ENCODE measurements around the gene TCF7L1. TPM values are rescaled to one million over a fixed set of nuclear protein-coding genes. Genes with fewer than 3 reads are reported as not detected.

TCF7L1 gene
- total and polyA plus RNA-seq, 9 of the 15 experiments (the other 6 are each of a cell fraction or from before 2014, with no cell fraction given), result 0.03 to 0.11 (median 0.07) TPM; not detected in 5

DNA sequence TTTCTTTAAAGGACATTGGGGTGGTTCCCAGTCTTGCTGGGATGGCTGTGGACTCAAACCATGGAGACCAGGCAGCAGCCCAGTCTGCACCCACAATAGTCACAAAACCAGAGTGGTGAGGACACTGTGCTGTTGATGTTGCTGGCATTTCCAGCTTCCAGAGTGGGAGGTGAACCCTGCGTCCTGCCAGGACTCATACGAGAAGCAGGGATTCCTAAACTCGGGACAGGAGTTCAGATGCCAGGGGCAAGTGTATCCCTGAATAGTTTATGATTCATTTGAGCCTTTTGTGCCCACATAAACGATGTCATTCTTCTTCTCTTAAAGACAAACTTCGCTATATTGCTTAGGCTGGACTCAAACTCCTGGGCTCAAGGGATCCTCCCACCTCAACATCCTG is 62.8 kb downstream of the TCF7L1 start:
- DNase-seq (ENCODE audit: extremely low read depth in 1 of 4, low spot score in 3 of 4) (no peak), ATAC-seq (no peak), FAIRE-seq (no peak)
- intact Hi-C loops (cut with micrococcal nuclease), result no loop called here
- Histone ChIP-seq H3K4me2 (ENCODE audit: insufficient read depth, low read length) (no peak overlapping the region), H3K27me3 (ENCODE audit: control insufficient read depth in 2 of 2, insufficient read depth in 2 of 2, low read length in 2 of 2) (peaks cover 7 to 48% of the 10 kb centered on the region in 2 experiments; a peak in 3 of 5 replicates), H3K9me3 (replicated peaks; ENCODE audit: control insufficient read depth, insufficient read depth, low read depth, low read length) (no peaks in the 10 kb centered on the region), H3K9ac (ENCODE audit: insufficient read depth in 1 of 2, low read depth in 2 of 2, low read length in 2 of 2) (no peak overlapping the region), H4K20me1 (replicated peaks; ENCODE audit: control insufficient read depth, insufficient read depth, low read length) (no peaks in the 10 kb centered on the region), H3K4me1 (replicated peaks in 1 of 2; ENCODE audit: control insufficient read depth in 2 of 2, insufficient read depth in 2 of 2, low read length in 2 of 2) (no peaks in the 10 kb centered on the region), H3K4me3 (no peak overlapping the region), H3K9me1 (ENCODE audit: control insufficient read depth, insufficient read depth, low read length) (no peaks in the 10 kb centered on the region), H2AFZ (ENCODE audit: low read depth, low read length) (no peak overlapping the region), H3K27ac (ENCODE audit: extremely low read depth, low read depth, low read length) (no peak overlapping the region), H3K79me2 (ENCODE audit: control insufficient read depth, insufficient read depth, low read length) (no peaks in the 10 kb centered on the region), H3K36me3 (ENCODE audit: control insufficient read depth, insufficient read depth, low read length) (no peaks in the 10 kb centered on the region)
- CTCF ChIA-PET (ENCODE audit: low intra/inter-chr PET ratio), result no interaction called here
- WGBS (ENCODE audit: insufficient coverage, low coverage, missing lambda C conversion rate), result 0% methylated on average over 5 of the region's 5 CpGs
- in situ Hi-C loops (cut with MboI), result no loop called here
- BruUV-seq (replicated peaks), result no TSS peak
- no peak for TF ChIP-seq CBX3 (IDR thresholded peaks at IDR 0.05; ENCODE audit: borderline replicate concordance in 1 of 2, low read length in 2 of 2)
- no peak for TF ChIP-seq SOX6 (IDR thresholded peaks at IDR 0.05)
- TF ChIP-seq, protein P1, sequence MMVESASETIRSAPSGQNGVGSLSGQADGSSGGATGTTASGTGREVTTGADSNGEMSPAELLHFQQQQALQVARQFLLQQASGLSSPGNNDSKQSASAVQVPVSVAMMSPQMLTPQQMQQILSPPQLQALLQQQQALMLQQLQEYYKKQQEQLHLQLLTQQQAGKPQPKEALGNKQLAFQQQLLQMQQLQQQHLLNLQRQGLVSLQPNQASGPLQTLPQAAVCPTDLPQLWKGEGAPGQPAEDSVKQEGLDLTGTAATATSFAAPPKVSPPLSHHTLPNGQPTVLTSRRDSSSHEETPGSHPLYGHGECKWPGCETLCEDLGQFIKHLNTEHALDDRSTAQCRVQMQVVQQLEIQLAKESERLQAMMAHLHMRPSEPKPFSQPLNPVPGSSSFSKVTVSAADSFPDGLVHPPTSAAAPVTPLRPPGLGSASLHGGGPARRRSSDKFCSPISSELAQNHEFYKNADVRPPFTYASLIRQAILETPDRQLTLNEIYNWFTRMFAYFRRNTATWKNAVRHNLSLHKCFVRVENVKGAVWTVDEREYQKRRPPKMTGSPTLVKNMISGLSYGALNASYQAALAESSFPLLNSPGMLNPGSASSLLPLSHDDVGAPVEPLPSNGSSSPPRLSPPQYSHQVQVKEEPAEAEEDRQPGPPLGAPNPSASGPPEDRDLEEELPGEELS (CRISPR knock-in tag; IDR thresholded peaks at IDR 0.05; ENCODE audit: borderline replicate concordance), result no peak
- TF ChIP-seq, protein P2, sequence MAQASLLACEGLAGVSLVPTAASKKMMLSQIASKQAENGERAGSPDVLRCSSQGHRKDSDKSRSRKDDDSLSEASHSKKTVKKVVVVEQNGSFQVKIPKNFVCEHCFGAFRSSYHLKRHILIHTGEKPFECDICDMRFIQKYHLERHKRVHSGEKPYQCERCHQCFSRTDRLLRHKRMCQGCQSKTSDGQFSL (CRISPR knock-in tag; IDR thresholded peaks at IDR 0.05), result no peak
- TF ChIP-seq, protein P2 (tag; IDR thresholded peaks at IDR 0.05), result no peak
- no peak for TF ChIP-seq EZH2 (IDR thresholded peaks at IDR 0.05; ENCODE audit: borderline replicate concordance, low read depth, low read length)
- no peak for TF ChIP-seq HNRNPK (IDR thresholded peaks at IDR 0.05; ENCODE audit: low read depth, low read length, poor library complexity, severe bottlenecking)
- no peak for TF ChIP-seq KLF10 (CRISPR knock-in tag; IDR thresholded peaks at IDR 0.05)
- TF ChIP-seq, protein P3, sequence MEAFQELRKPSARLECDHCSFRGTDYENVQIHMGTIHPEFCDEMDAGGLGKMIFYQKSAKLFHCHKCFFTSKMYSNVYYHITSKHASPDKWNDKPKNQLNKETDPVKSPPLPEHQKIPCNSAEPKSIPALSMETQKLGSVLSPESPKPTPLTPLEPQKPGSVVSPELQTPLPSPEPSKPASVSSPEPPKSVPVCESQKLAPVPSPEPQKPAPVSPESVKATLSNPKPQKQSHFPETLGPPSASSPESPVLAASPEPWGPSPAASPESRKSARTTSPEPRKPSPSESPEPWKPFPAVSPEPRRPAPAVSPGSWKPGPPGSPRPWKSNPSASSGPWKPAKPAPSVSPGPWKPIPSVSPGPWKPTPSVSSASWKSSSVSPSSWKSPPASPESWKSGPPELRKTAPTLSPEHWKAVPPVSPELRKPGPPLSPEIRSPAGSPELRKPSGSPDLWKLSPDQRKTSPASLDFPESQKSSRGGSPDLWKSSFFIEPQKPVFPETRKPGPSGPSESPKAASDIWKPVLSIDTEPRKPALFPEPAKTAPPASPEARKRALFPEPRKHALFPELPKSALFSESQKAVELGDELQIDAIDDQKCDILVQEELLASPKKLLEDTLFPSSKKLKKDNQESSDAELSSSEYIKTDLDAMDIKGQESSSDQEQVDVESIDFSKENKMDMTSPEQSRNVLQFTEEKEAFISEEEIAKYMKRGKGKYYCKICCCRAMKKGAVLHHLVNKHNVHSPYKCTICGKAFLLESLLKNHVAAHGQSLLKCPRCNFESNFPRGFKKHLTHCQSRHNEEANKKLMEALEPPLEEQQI (IDR thresholded peaks at IDR 0.05), result no peak
- POLR2A ChIA-PET, result no interaction called here

Data from K562 (cell line).